ENCODE measurements around the gene ASPA. TPM values are rescaled to one million over a fixed set of nuclear protein-coding genes. Genes with fewer than 3 reads are reported as not detected.

ASPA gene
- 2.5 and 4.1 TPM in 2 replicates for total RNA-seq

GRCh38 chr17:3475812-3476610, at the start of gene ASPA:
Gene ASPA (plus strand): TSS chr17:3475997. CDS start chr17:3476160, 163 bp downstream.

DNA sequence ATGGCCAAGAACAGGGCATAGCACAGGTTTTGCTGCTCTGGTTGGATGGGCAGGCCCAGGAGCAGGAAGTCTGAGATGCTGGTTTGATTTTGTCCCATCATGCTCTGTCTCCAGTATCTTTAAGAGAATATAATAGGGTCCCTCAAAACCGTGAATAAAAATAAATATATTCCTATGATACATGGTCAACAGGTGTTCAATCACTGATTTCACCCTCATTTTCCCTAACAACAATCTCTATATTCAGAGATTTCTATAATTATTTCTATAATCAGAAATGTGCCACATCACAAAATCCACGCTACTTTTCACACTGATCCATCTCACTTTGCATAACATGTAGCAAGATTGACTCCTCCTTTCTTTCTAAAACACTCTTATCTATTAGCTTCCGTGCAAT, 42.1 kb upstream of the ASPA start, which contains the start of gene OR1E2:
Gene OR1E2, minus strand, starts transcription at position 101 of the 400 bp plus-strand sequence. Its CDS starts 0 bp downstream, at position 101.

GRCh38 chr17:3471599-3471998, 4.2 kb upstream of the ASPA start, which contains the start of gene SPATA22:
Gene SPATA22 (minus strand): TSS chr17:3471819. CDS start chr17:3469325, 2,494 bp downstream.

Other genes starting within 250 kb of the ASPA start
- not detected in 2 replicates for gene OR3A1, start 177.6 kb upstream of the ASPA start, total RNA-seq
- gene OR3A2, start 89.7 kb upstream of the ASPA start, total RNA-seq: not detected in 2 replicates
- not detected in 2 replicates for gene OR1E1, start 77.6 kb upstream of the ASPA start, total RNA-seq
- not detected in 2 replicates for gene OR3A3, start 64.6 kb upstream of the ASPA start, total RNA-seq
- not detected in 2 replicates for gene OR1E2, start 42.2 kb upstream of the ASPA start, total RNA-seq
- not detected in 2 replicates for gene SPATA22, start 4.2 kb upstream of the ASPA start, total RNA-seq
- gene TRPV3, start 81.8 kb downstream of the ASPA start, total RNA-seq: 0.32 and 9.2 TPM in 2 replicates
- gene TRPV1, start 133.4 kb downstream of the ASPA start, total RNA-seq: 0.81 and 2.0 TPM in 2 replicates
- 7.3 and 12.1 TPM in 2 replicates for gene SHPK, start 160.3 kb downstream of the ASPA start, total RNA-seq
- gene CTNS, start 160.8 kb downstream of the ASPA start, total RNA-seq: 14.1 and 39.0 TPM in 2 replicates
- 255 and 297 TPM in 2 replicates for gene TAX1BP3, start 192.6 kb downstream of the ASPA start, total RNA-seq
- gene EMC6, start 192.8 kb downstream of the ASPA start, total RNA-seq: 19.1 and 40.1 TPM in 2 replicates
- gene P2RX5, start 220.2 kb downstream of the ASPA start, total RNA-seq: 0.18 and 1.1 TPM in 2 replicates
- 1.3 and 1.5 TPM in 2 replicates for gene HASPIN, start 247.9 kb downstream of the ASPA start, total RNA-seq